K562 (cell line): ENCODE data around the gene SEC63. TPM values are rescaled to one million over a fixed set of nuclear protein-coding genes. Genes with fewer than 3 reads are reported as not detected.

Source experiments
- ATAC-seq: fragments of 200-7000 bp; cut with Tn5 transposase; 3 replicates; pipeline ENCODE4 v1.9.1; 2020; ENCODE audit warnings: moderate library complexity
- BruUV-seq: library from RNA; stranded (reverse); fragments of 400-500 nt; replicated peaks from 2 replicates; lab custom pipeline; 2021; lab: Mats Ljungman, UMichigan
- CTCF ChIA-PET: fragments of 300-600 bp; formaldehyde crosslinking; extraction: SDS; loops from one replicate; lab custom pipeline; 2021; ENCODE audit warnings: low intra/inter-chr PET ratio; lab: Yijun Ruan, JAX
- POLR2A ChIA-PET: fragments of 300-600, 350-650 bp; sonication (Branson Sonifier 250); formaldehyde crosslinking; extraction: SDS; loops from one replicate; lab custom pipeline; 2021; ENCODE audit warnings: antibody characterized with exemption, inconsistent platforms; lab: Yijun Ruan, JAX
- DNase-seq, 4 experiments: peaks; one replicate each; pipeline versions ENCODE4 v3.0.0 to v3.0.0-alpha.2; 2011 to 2018; ENCODE audit warnings: low spot score in 3 of 4, mixed read lengths in 3 of 4; ENCODE audit errors: extremely low read depth in 1 of 4
- FAIRE-seq: peaks from 2 replicates; lab custom pipeline; 2011; peaks lifted over from hg19 to GRCh38; lab: Jason Lieb, UNC
- H2AFZ ChIP-seq: 2 replicates; pipeline ENCODE4 v1.6.0; 2011; ENCODE audit warnings: low read depth, low read length, control low read depth, inconsistent platforms
- H3K27ac ChIP-seq: fragments of 200-600 bp; 3 replicates; pipeline ENCODE4 v1.8.0; 2011; ENCODE audit warnings: low read depth, mild to moderate bottlenecking, control low read depth, inconsistent platforms, low read length, moderate library complexity, mixed read lengths; ENCODE audit errors: extremely low read depth
- H3K27me3 ChIP-seq, 2 experiments: fragments of 300-600 bp in 1 of 2; 2 replicates in 1 of 2; 3 replicates in 1 of 2; pipeline versions ENCODE4 v1.6.0 to v1.8.0; 2011; ENCODE audit warnings: inconsistent platforms in 2 of 2, low read length in 2 of 2, mild to moderate bottlenecking in 1 of 2, mixed read lengths in 1 of 2, moderate library complexity in 1 of 2; ENCODE audit not compliant: control insufficient read depth in 2 of 2, insufficient read depth in 2 of 2
- H3K36me3 ChIP-seq: fragments of 300-600 bp; 3 replicates; pipeline ENCODE4 v1.8.0; 2011; ENCODE audit warnings: mild to moderate bottlenecking, low read length, inconsistent platforms; ENCODE audit not compliant: control insufficient read depth, insufficient read depth
- H3K4me1 ChIP-seq, 2 experiments: fragments of 200-600 bp in 1 of 2; replicated peaks in 1 of 2; 2 replicates in 1 of 2; 3 replicates in 1 of 2; pipeline versions ENCODE4 v1.5.1 to v1.8.0; 2011; ENCODE audit warnings: inconsistent platforms in 2 of 2, low read length in 2 of 2, mild to moderate bottlenecking in 1 of 2, mixed read lengths in 1 of 2, moderate library complexity in 1 of 2; ENCODE audit not compliant: control insufficient read depth in 2 of 2, insufficient read depth in 2 of 2
- H3K4me2 ChIP-seq: 2 replicates; pipeline ENCODE4 v1.6.1; 2011; ENCODE audit warnings: low read length, control low read depth, inconsistent platforms, mixed read lengths; ENCODE audit not compliant: insufficient read depth
- H3K4me3 ChIP-seq: fragments of 200-600 bp; sonication (generic), shearing (Covaris generic); 2 replicates; pipeline ENCODE4 v1.5.1; 2016; ENCODE audit warnings: control low read depth, inconsistent platforms
- H3K79me2 ChIP-seq: fragments of 200-600 bp; 3 replicates; pipeline ENCODE4 v1.8.0; 2011; ENCODE audit warnings: low read length, inconsistent platforms; ENCODE audit not compliant: control insufficient read depth, insufficient read depth
- H3K9ac ChIP-seq, 2 experiments: 2 replicates each; pipeline versions ENCODE4 v1.6.0 to v1.6.1; 2011; ENCODE audit warnings: low read depth in 2 of 2, low read length in 2 of 2, control low read depth in 1 of 2, inconsistent platforms in 1 of 2, mild to moderate bottlenecking in 1 of 2, mixed read lengths in 1 of 2; ENCODE audit not compliant: insufficient read depth in 1 of 2
- H3K9me1 ChIP-seq: one replicate; pipeline ENCODE4 v1.6.0; 2011; ENCODE audit warnings: inconsistent platforms, mild to moderate bottlenecking, low read length, moderate library complexity; ENCODE audit not compliant: control insufficient read depth, insufficient read depth
- H3K9me3 ChIP-seq: replicated peaks from 2 replicates; pipeline ENCODE4 v1.5.1; 2011; ENCODE audit warnings: low read depth, low read length, inconsistent platforms; ENCODE audit not compliant: control insufficient read depth, insufficient read depth
- H4K20me1 ChIP-seq: replicated peaks from 2 replicates; pipeline ENCODE4 v1.6.1; 2011; ENCODE audit warnings: low read length, inconsistent platforms, mixed read lengths; ENCODE audit not compliant: control insufficient read depth, insufficient read depth
- HMBOX1 ChIP-seq: sonication (generic); IDR thresholded peaks from 2 replicates; pipeline ENCODE4 v1.6.1; 2016
- ZNF282 ChIP-seq: sonication (generic); formaldehyde crosslinking; IDR thresholded peaks from 2 replicates; pipeline ENCODE4 v1.8.1; 2023; ENCODE audit warnings: missing genetic modification reagents
- WGBS: fragments of 100-300 bp; shearing (Covaris generic); methylation state at CpG from one replicate; pipeline ENCODE4 v1.1.6; 2016; ENCODE audit warnings: low coverage, mixed read lengths; ENCODE audit not compliant: insufficient coverage; ENCODE audit errors: missing lambda C conversion rate; 5-methylcytosine and 5-hydroxymethylcytosine counted together
- in situ Hi-C: fragments of 300-500 bp; cut with MboI; formaldehyde crosslinking; loops from 4 replicates; pipeline ENCODE4 v1.15.0; 2018; ENCODE audit warnings: inconsistent platforms, mixed read lengths
- intact Hi-C: fragments of 100-400 bp; cut with micrococcal nuclease; formaldehyde crosslinking; loops from 2 replicates; pipeline ENCODE4 v1.14.2; 2022
- polyA plus RNA-seq, 8 experiments: library from polyadenylated mRNA; depleted of rRNA in 4 of 8; stranded (reverse) in 5 of 8; unstranded in 3 of 8; fragments of >200 nt; fragmentation: Nextera tagmentation in 2 of 8; fragmentation: Illumina TruSeq in 1 of 8; extraction: Ambion mirVana in 2 of 8; extraction: Trizol in 1 of 8; gene quantifications; 2 replicates each; pipeline versions ENCODE4 v1.2.1 to v1.2.3, GENCODE V29; 2011 to 2014; ENCODE audit warnings: inconsistent platforms in 1 of 8, missing spikeins in 1 of 8
- total RNA-seq, 7 experiments: library from RNA; depleted of rRNA in 6 of 7; stranded (reverse); fragments of >200 nt in 6 of 7; fragmentation: Illumina TruSeq in 2 of 7; extraction: Trizol in 2 of 7; gene quantifications; 2 replicates each; pipeline versions ENCODE4 v1.2.1 to v1.2.3, GENCODE V29; 2011 to 2021; ENCODE audit warnings: low replicate concordance in 1 of 7
- TF ChIP-seq, protein P1 (sequence below): fragments of 250-450 bp; sonication (Bioruptor Pico); IDR thresholded peaks from 2 replicates; pipeline ENCODE4 v1.8.0; 2021; ENCODE audit warnings: moderate library complexity, mild to moderate bottlenecking, inconsistent platforms

The SEC63 gene
- total and polyA plus RNA-seq, 9 of the 15 experiments (the other 6 are each of a cell fraction or from before 2014, with no cell fraction given), result 13.8 to 74.6 (median 28.4) TPM

DNA sequence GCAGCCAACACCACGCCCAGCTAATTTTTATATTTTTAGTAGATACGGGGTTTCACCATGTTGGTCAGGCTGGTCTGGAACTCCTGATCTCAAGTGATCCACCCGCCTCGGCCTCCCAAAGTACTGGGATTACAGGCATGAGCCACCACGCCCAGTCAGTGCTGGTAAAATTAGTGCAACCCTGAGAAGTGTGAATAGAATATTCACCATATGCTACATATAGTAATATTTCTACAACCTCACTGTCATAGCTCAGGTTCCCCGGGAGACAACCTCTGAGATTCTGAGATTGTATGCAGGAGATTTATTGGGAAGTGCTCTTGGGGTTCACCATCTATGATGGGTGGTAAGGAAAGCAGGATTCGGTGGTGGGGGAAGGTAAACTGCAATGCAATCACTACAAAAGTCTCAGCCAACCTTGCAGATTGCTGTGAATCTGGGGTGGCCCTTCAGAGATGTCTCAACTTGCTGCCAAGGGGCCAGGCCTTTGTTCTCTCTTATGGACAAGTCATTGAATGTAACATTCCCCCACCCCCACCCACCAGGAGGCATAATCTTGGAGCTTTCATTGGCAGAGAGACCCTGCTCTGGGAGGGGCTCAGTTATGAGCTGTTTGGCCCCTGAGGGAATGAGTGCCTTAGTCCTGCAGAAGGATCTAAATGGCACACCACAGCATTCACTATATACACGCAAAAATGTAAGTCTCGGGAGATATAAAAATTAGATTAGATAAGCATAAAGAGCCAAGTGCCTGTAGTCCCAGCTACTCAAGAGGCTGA is 34.0 kb upstream of the SEC63 start (continued):
- TF ChIP-seq, protein P1, sequence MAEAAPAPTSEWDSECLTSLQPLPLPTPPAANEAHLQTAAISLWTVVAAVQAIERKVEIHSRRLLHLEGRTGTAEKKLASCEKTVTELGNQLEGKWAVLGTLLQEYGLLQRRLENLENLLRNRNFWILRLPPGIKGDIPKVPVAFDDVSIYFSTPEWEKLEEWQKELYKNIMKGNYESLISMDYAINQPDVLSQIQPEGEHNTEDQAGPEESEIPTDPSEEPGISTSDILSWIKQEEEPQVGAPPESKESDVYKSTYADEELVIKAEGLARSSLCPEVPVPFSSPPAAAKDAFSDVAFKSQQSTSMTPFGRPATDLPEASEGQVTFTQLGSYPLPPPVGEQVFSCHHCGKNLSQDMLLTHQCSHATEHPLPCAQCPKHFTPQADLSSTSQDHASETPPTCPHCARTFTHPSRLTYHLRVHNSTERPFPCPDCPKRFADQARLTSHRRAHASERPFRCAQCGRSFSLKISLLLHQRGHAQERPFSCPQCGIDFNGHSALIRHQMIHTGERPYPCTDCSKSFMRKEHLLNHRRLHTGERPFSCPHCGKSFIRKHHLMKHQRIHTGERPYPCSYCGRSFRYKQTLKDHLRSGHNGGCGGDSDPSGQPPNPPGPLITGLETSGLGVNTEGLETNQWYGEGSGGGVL (CRISPR knock-in tag), result no peak

GRCh38 chr6:107991061-107991460 is 33.1 kb upstream of the SEC63 start:
- 36% methylated on average over 4 of the region's 4 CpGs for WGBS
- Histone ChIP-seq H3K36me3 (no peaks in the 10 kb centered on the region), H4K20me1 (no peaks in the 10 kb centered on the region), H3K27me3 (no peaks in the 10 kb centered on the region), H3K4me3 (no peak overlapping the region), H3K9ac (0 out of 4 replicates have a peak overlapping the region, but pooled peaks of 1 of the 2 experiments have one; percentile 5), H3K9me3 (no peaks in the 10 kb centered on the region), H3K9me1 (no peaks in the 10 kb centered on the region), H3K27ac (peak overlapping the region; percentile 38), H3K79me2 (no peaks in the 10 kb centered on the region), H3K4me2 (peak overlapping the region; percentile 61; the same call in 1 of the 2 replicates), H2AFZ (peak overlapping the region; percentile 79), H3K4me1 (peaks cover 0 to 21% of the 10 kb centered on the region in 2 experiments; a peak in 3 of 5 replicates)
- CTCF ChIA-PET, result no interaction called here
- POLR2A ChIA-PET, result interaction anchor here (1.2 to 2.1 kb wide), 4 partner anchors 10 to 84 kb away, joined by 3 to 9 read pairs (median 5); partner anchors contain the start of genes OSTM1 and SEC63
- BruUV-seq, result no TSS peak
- peak; percentile 82 for FAIRE-seq
- ATAC-seq, result peak; percentile 29
- TF ChIP-seq HMBOX1, result peak; percentile 23; the same call in 1 of the 2 replicates
- TF ChIP-seq ZNF282, result no peak
- in situ Hi-C loops (no loop called here), intact Hi-C loops (no loop called here)
- DNase-seq, result peak in 1 of 4 experiments; percentile 25
